ENCODE measurements around the gene BPIFB6. TPM values are rescaled to one million over a fixed set of nuclear protein-coding genes. Genes with fewer than 3 reads are reported as not detected.

The BPIFB6 gene
- total and polyA plus RNA-seq, 9 donors, result not detected

GRCh38 chr20:32988008-32988407 lies 43.4 kb upstream of the BPIFB6 start:
- no peaks in the 10 kb centered on the region for H3K4me1 ChIP-seq (ENCODE audit: insufficient read depth)
- no peaks in the 10 kb centered on the region for H3K36me3 ChIP-seq
- TF ChIP-seq EP300 (IDR thresholded peaks at IDR 0.05) (no peak), CTCF (IDR thresholded peaks at IDR 0.05) (no peak), POLR2A (IDR thresholded peaks at IDR 0.05) (no peak)
- intact Hi-C loops (cut with DNase I), result no loop called here
- H3K27me3 ChIP-seq, result no peaks in the 10 kb centered on the region
- DNase-seq, result no peak
- WGBS, 3 donors, result 78 to 83% (median 81%) methylated on average over 16 of the region's 16 CpGs
- no peak overlapping the region for H3K27ac ChIP-seq
- H3K9me3 ChIP-seq, result no peaks in the 10 kb centered on the region
- no peak overlapping the region for H3K4me3 ChIP-seq

DNA sequence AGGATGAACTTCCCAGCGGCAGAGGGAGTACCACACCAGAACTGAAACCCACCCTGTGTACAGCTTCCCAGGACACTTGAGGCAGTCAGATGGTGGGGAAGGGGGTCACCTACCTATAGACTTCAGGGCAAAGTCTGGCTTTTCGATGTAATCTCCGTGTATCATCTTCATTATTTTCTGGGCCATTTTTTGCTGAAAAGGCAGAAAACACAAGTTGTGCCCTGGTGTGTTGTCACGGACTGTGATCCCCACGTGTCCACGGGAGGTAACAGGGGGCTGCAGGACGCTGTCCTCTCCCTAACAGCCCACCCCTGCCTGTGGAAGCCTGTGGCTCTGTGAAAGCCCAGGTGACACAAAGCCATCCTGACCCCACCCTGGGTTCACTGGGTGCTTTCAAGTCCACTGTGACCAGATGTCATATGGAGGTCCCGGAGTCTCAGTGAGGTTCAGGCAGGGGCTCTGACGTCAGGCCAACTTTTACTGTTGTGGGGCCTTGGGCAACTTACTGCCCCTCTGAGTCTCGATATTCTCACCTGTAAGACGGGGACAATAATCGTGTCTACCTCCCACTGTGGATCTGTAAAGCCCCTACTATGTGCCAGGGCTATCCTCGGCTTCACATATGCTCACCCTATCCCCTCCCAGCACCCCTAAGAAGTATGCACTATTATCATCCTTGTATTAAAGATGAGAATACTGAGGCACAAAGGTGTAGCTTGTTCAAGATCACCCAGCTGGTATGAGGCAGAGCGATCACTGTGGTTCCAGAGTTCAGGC lies 41.8 kb upstream of the BPIFB6 start:
- TF ChIP-seq CTCF (IDR thresholded peaks at IDR 0.05), result no peak
- no peak for TF ChIP-seq POLR2A (IDR thresholded peaks at IDR 0.05)
- TF ChIP-seq EP300 (IDR thresholded peaks at IDR 0.05), result no peak
- no peaks in the 10 kb centered on the region for H3K27me3 ChIP-seq
- intact Hi-C loops (cut with DNase I), result no loop called here
- 79 to 93% (median 79%) methylated on average over 14 of the region's 14 CpGs for WGBS, 3 donors
- no peaks in the 10 kb centered on the region for H3K4me1 ChIP-seq (ENCODE audit: insufficient read depth)
- no peaks in the 10 kb centered on the region for H3K36me3 ChIP-seq
- no peak for DNase-seq
- H3K9me3 ChIP-seq, result no peaks in the 10 kb centered on the region
- no peak overlapping the region for H3K27ac ChIP-seq
- H3K4me3 ChIP-seq, result no peak overlapping the region

GRCh38 chr20:32990426-32990825 lies 41.0 kb upstream of the BPIFB6 start:
- intact Hi-C loops (cut with DNase I), result no loop called here
- H3K27me3 ChIP-seq, result no peaks in the 10 kb centered on the region
- no peaks in the 10 kb centered on the region for H3K36me3 ChIP-seq
- H3K27ac ChIP-seq, result no peak overlapping the region
- DNase-seq, result no peak
- WGBS, 3 donors, result 36 to 71% (median 49%) methylated on average over 3 of the region's 3 CpGs
- H3K9me3 ChIP-seq, result no peaks in the 10 kb centered on the region
- TF ChIP-seq CTCF (IDR thresholded peaks at IDR 0.05) (no peak), EP300 (IDR thresholded peaks at IDR 0.05) (no peak)
- no peak overlapping the region for H3K4me3 ChIP-seq
- no peaks in the 10 kb centered on the region for H3K4me1 ChIP-seq (ENCODE audit: insufficient read depth)

DNA sequence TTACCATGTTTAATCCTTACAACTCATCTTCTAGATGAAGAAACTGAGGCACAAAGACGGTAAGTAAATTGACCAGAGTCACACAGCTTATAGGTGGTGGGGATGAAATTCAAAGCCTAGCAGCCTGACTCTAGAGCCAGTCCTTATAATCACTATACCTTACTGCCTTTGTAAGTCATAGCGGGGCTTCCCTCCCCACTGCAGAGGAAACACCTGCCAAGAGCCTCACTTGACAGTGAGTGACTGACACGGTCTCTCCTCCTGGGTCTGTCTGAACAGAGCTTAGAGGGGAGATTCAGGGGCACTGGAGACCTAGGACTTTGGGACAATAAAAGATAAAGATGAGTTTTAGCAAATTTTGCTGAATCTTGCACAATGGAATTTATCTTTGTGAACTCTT lies 40.1 kb upstream of the BPIFB6 start:
- H3K36me3 ChIP-seq, result no peaks in the 10 kb centered on the region
- WGBS, 3 donors, result 55 to 72% (median 62%) methylated on average over 3 of the region's 3 CpGs
- no peak for DNase-seq
- H3K27ac ChIP-seq, result no peak overlapping the region
- TF ChIP-seq CTCF (IDR thresholded peaks at IDR 0.05) (no peak), POLR2A (IDR thresholded peaks at IDR 0.05) (no peak), EP300 (IDR thresholded peaks at IDR 0.05) (no peak)
- no peak overlapping the region for H3K4me3 ChIP-seq
- no peaks in the 10 kb centered on the region for H3K4me1 ChIP-seq (ENCODE audit: insufficient read depth)
- no peaks in the 10 kb centered on the region for H3K9me3 ChIP-seq
- H3K27me3 ChIP-seq, result no peaks in the 10 kb centered on the region
- intact Hi-C loops (cut with DNase I), result no loop called here
